ENCODE results near the gene PKNOX2.

DNA sequence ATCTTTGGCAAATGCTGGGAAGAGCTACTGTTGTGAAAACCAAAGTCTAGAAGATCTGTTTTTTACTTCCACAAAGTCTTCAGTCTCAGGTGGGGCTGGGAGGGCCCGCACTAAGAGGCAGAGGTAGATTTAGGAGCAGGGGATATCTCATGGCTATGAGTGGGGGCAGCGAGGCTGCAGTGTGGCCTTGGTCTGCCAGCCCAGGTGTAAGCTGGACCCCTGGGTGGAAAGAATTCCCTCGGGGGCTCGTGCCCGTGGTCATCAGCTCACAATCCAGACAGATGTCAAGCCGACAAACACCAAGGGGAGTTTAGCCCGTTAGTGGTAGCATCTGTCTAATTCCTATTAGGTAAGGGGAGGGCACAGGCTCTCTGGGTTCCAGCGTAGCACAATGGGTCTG is 9.0 kb downstream of the PKNOX2 start:
- TF ChIP-seq, protein P1, sequence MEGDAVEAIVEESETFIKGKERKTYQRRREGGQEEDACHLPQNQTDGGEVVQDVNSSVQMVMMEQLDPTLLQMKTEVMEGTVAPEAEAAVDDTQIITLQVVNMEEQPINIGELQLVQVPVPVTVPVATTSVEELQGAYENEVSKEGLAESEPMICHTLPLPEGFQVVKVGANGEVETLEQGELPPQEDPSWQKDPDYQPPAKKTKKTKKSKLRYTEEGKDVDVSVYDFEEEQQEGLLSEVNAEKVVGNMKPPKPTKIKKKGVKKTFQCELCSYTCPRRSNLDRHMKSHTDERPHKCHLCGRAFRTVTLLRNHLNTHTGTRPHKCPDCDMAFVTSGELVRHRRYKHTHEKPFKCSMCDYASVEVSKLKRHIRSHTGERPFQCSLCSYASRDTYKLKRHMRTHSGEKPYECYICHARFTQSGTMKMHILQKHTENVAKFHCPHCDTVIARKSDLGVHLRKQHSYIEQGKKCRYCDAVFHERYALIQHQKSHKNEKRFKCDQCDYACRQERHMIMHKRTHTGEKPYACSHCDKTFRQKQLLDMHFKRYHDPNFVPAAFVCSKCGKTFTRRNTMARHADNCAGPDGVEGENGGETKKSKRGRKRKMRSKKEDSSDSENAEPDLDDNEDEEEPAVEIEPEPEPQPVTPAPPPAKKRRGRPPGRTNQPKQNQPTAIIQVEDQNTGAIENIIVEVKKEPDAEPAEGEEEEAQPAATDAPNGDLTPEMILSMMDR (IDR thresholded peaks at IDR 0.05), result no peak
- TF ChIP-seq POLR2A (IDR thresholded peaks at IDR 0.05; ENCODE audit: low read length), result no peak
- TF ChIP-seq, protein P2, sequence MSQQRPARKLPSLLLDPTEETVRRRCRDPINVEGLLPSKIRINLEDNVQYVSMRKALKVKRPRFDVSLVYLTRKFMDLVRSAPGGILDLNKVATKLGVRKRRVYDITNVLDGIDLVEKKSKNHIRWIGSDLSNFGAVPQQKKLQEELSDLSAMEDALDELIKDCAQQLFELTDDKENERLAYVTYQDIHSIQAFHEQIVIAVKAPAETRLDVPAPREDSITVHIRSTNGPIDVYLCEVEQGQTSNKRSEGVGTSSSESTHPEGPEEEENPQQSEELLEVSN (IDR thresholded peaks at IDR 0.05; ENCODE audit: borderline replicate concordance, low read depth), result no peak
- no peak for TF ChIP-seq RAD21 (conservative IDR thresholded peaks at IDR 0.05 in 1 of 2, IDR thresholded peaks at IDR 0.05 in 1 of 2)

Data from A549 (cell line).